GM12878 (cell line): ENCODE data around the gene MCC. TPM values are rescaled to one million over a fixed set of nuclear protein-coding genes. Genes with fewer than 3 reads are reported as not detected.

ENCODE experiments used
- ATAC-seq: fragments of 200-7000 bp; cut with Tn5 transposase; 3 replicates; pipeline ENCODE4 v1.9.1; 2020; ENCODE audit warnings: mild to moderate bottlenecking, moderate library complexity
- BruUV-seq: library from RNA; stranded (reverse); fragments of 400-500 nt; replicated peaks from 2 replicates; lab custom pipeline; 2021; lab: Mats Ljungman, UMichigan
- CTCF ChIA-PET: fragments of 300-600 bp; sonication (Branson Sonifier 250); formaldehyde crosslinking; extraction: SDS; loops from one replicate; lab custom pipeline; 2021; ENCODE audit warnings: inconsistent platforms; lab: Yijun Ruan, JAX
- POLR2A ChIA-PET: fragments of 350-600 bp; formaldehyde crosslinking; extraction: SDS; loops from one replicate; lab custom pipeline; 2021; ENCODE audit warnings: inconsistent platforms; lab: Charles Lee
- RAD21 ChIA-PET: fragments of 300-600 bp; sonication (Branson Sonifier 250); formaldehyde crosslinking; loops from one replicate; lab custom pipeline; 2023; ENCODE audit warnings: antibody characterized with exemption; ENCODE audit not compliant: unreplicated experiment; lab: Charles Lee
- SMC1A ChIA-PET: fragments of 300-600 bp; sonication (Branson Sonifier 250); formaldehyde crosslinking; loops from one replicate; lab custom pipeline; 2023; ENCODE audit not compliant: unreplicated experiment, uncharacterized antibody; lab: Charles Lee
- DNase-seq: peaks from one replicate; pipeline ENCODE4 v3.0.0-alpha.2; 2011; ENCODE audit warnings: low read depth, low spot score
- FAIRE-seq: peaks from 3 replicates; lab custom pipeline; 2011; peaks lifted over from hg19 to GRCh38; lab: Jason Lieb, UNC
- H2AFZ ChIP-seq: 2 replicates; pipeline ENCODE4 v1.6.0; 2011; ENCODE audit warnings: low read depth, low read length, control low read depth; ENCODE audit not compliant: control insufficient read depth
- H3K27ac ChIP-seq: 2 replicates; pipeline ENCODE4 v1.5.1; 2011; ENCODE audit warnings: control low read depth; ENCODE audit not compliant: control insufficient read depth, insufficient read depth
- H3K27me3 ChIP-seq, 2 experiments: replicated peaks in 1 of 2; 2 replicates each; pipeline versions ENCODE4 v1.6.0 to v1.6.1; 2011; ENCODE audit warnings: low read length in 1 of 2; ENCODE audit not compliant: control insufficient read depth in 2 of 2, insufficient read depth in 2 of 2
- H3K36me3 ChIP-seq, 2 experiments: 2 replicates each; pipeline ENCODE4 v1.5.1; 2011; ENCODE audit warnings: low read length in 1 of 2; ENCODE audit not compliant: control insufficient read depth in 2 of 2, insufficient read depth in 2 of 2
- H3K4me1 ChIP-seq: 2 replicates; pipeline ENCODE4 v1.6.1; 2011; ENCODE audit warnings: mild to moderate bottlenecking, low read length, moderate library complexity, mixed read lengths; ENCODE audit not compliant: control insufficient read depth, insufficient read depth
- H3K4me2 ChIP-seq: 2 replicates; pipeline ENCODE4 v1.6.0; 2011; ENCODE audit warnings: control low read depth; ENCODE audit not compliant: control insufficient read depth, insufficient read depth
- H3K4me3 ChIP-seq: fragments of 200-600 bp; sonication (generic); 2 replicates; pipeline ENCODE4 v1.5.1; 2016
- H3K79me2 ChIP-seq: 2 replicates; pipeline ENCODE4 v1.6.0; 2011; ENCODE audit warnings: low read length; ENCODE audit not compliant: control insufficient read depth, insufficient read depth
- H3K9ac ChIP-seq: 2 replicates; pipeline ENCODE4 v1.8.0; 2011; ENCODE audit warnings: low read length, control low read depth, mixed read lengths; ENCODE audit not compliant: control insufficient read depth, insufficient read depth
- H3K9me3 ChIP-seq: replicated peaks from 3 replicates; pipeline ENCODE4 v1.5.1; 2011; ENCODE audit warnings: mild to moderate bottlenecking, low read length; ENCODE audit not compliant: control insufficient read depth, insufficient read depth
- H4K20me1 ChIP-seq: 2 replicates; pipeline ENCODE4 v1.6.0; 2011; ENCODE audit not compliant: control insufficient read depth, insufficient read depth
- HDAC6 ChIP-seq: fragments of 200-600 bp; sonication (generic); IDR thresholded peaks from one replicate; pipeline ENCODE4 v1.8.0; 2017; ENCODE audit warnings: antibody characterized with exemption; ENCODE audit not compliant: unreplicated experiment
- SMARCA5 ChIP-seq: fragments of 450-650 bp; IDR thresholded peaks from 2 replicates; pipeline ENCODE4 v1.6.1; 2017; ENCODE audit warnings: mild to moderate bottlenecking
- SREBF1 ChIP-seq: IDR thresholded peaks from 2 replicates; pipeline ENCODE4 v1.6.1; 2012; ENCODE audit warnings: mild to moderate bottlenecking, low read length
- SUPT20H ChIP-seq: IDR thresholded peaks from 2 replicates; pipeline ENCODE4 v1.6.1; 2011; ENCODE audit warnings: low read depth, mild to moderate bottlenecking, low read length, moderate library complexity, borderline replicate concordance; ENCODE audit not compliant: control insufficient read depth
- WGBS: methylation state at CpG from one replicate; pipeline ENCODE4 v1.1.6; 2016; ENCODE audit warnings: low lambda C conversion rate; ENCODE audit not compliant: insufficient replicate concordance, insufficient coverage; ENCODE audit errors: missing lambda C conversion rate; 5-methylcytosine and 5-hydroxymethylcytosine counted together
- in situ Hi-C: fragments of 300-500 bp; cut with MboI; formaldehyde crosslinking; loops from 9 replicates; pipeline ENCODE4 v1.14.3; 2018; ENCODE audit warnings: mixed read lengths
- intact Hi-C: fragments of 100-400 bp; cut with micrococcal nuclease; formaldehyde crosslinking; loops from one replicate; pipeline ENCODE4 v1.14.2; 2022; ENCODE audit not compliant: unreplicated experiment
- polyA plus RNA-seq, 11 experiments: library from polyadenylated mRNA; depleted of rRNA in 4 of 11; unstranded in 6 of 11; stranded (reverse) in 5 of 11; fragments of >200 nt; fragmentation: Nextera tagmentation in 4 of 11; fragmentation: Illumina TruSeq in 1 of 11; extraction: Ambion mirVana in 4 of 11; extraction: Trizol in 1 of 11; gene quantifications; 1 replicate in 1 of 11; 2 replicates in 10 of 11; pipeline versions ENCODE4 v1.2.1 to v1.2.3, GENCODE V29; 2011 to 2016; ENCODE audit warnings: inconsistent platforms in 2 of 11, missing spikeins in 2 of 11, low read depth in 1 of 11
- total RNA-seq, 4 experiments: library from RNA; depleted of rRNA in 3 of 4; stranded (reverse); fragments of >200 nt in 3 of 4; fragmentation: Illumina TruSeq in 1 of 4; extraction: Trizol in 1 of 4; gene quantifications; 2 replicates each; pipeline versions ENCODE4 v1.2.1 to v1.2.3, GENCODE V29; 2013 to 2021
- TF ChIP-seq, protein P1 (sequence below): fragments of 450-650 bp; IDR thresholded peaks from 2 replicates; pipeline ENCODE4 v1.6.1; 2016; ENCODE audit warnings: mild to moderate bottlenecking
- TF ChIP-seq, protein P2 (sequence below): fragments of 450-650 bp; IDR thresholded peaks from 2 replicates; pipeline ENCODE4 v1.6.1; 2017; ENCODE audit warnings: low read depth, mild to moderate bottlenecking, moderate library complexity

MCC gene
- total and polyA plus RNA-seq, 10 of the 15 experiments (the other 5 are each of a cell fraction or from before 2014, with no cell fraction given) = 0.03 to 0.86 (median 0.16) TPM

DNA sequence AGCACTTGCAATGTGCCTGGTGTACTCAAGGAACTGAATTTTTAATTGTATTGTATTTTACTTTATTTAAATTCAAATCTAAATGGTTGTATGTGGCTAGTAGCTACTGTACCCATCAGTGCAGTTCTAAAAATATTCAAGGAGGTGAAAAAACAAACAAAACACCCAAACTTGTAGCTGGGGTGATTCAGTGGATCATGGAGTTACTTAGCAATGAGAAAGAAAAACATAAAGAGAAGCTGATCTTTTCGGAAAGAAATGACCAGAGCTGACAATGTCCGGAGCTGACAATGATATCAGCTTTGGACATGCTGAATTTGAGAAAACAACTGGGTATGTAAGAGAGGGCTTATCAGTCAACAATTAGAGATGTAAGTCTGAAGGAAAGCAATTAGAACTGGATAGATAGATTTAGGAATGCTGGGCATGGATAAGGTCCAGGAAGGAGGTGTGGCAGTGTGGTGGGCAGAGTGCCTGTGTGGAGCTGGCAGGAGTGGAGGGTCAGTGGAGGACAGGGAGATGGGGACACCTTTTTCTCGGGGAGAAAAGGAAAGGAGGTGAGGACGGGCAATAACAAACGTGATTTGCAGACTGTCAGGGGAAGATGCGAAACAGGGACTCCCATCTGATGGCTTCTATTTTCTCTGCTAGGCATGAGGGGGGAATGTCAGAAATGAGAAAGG is 398.5 kb downstream of the MCC start:
- no peak for ATAC-seq
- H3K4me2 ChIP-seq = no peak overlapping the region
- H3K4me3 ChIP-seq = no peak overlapping the region
- no peaks in the 10 kb centered on the region for H3K9me3 ChIP-seq
- TF ChIP-seq, protein P1, sequence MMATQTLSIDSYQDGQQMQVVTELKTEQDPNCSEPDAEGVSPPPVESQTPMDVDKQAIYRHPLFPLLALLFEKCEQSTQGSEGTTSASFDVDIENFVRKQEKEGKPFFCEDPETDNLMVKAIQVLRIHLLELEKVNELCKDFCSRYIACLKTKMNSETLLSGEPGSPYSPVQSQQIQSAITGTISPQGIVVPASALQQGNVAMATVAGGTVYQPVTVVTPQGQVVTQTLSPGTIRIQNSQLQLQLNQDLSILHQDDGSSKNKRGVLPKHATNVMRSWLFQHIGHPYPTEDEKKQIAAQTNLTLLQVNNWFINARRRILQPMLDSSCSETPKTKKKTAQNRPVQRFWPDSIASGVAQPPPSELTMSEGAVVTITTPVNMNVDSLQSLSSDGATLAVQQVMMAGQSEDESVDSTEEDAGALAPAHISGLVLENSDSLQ = no peak
- TF ChIP-seq, protein P2, sequence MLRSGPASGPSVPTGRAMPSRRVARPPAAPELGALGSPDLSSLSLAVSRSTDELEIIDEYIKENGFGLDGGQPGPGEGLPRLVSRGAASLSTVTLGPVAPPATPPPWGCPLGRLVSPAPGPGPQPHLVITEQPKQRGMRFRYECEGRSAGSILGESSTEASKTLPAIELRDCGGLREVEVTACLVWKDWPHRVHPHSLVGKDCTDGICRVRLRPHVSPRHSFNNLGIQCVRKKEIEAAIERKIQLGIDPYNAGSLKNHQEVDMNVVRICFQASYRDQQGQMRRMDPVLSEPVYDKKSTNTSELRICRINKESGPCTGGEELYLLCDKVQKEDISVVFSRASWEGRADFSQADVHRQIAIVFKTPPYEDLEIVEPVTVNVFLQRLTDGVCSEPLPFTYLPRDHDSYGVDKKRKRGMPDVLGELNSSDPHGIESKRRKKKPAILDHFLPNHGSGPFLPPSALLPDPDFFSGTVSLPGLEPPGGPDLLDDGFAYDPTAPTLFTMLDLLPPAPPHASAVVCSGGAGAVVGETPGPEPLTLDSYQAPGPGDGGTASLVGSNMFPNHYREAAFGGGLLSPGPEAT = no peak
- TF ChIP-seq HDAC6 (no peak), SUPT20H (no peak), SMARCA5 (no peak), SREBF1 (no peak)
- no peaks in the 10 kb centered on the region for H3K36me3 ChIP-seq
- in situ Hi-C loops (no loop called here), intact Hi-C loops (no loop called here)
- no peak overlapping the region for H3K9ac ChIP-seq
- no peaks in the 10 kb centered on the region for H3K4me1 ChIP-seq
- no peak for DNase-seq
- RAD21 ChIA-PET = no interaction called here
- FAIRE-seq = no peak
- no peak overlapping the region for H2AFZ ChIP-seq
- no peaks in the 10 kb centered on the region for H3K79me2 ChIP-seq
- no TSS peak for BruUV-seq
- POLR2A ChIA-PET = no interaction called here
- WGBS = 46% methylated on average over 6 of the region's 6 CpGs
- no peak overlapping the region for H3K27ac ChIP-seq
- H3K27me3 ChIP-seq = no peaks in the 10 kb centered on the region; a peak in 1 of 4 replicates
- SMC1A ChIA-PET = interaction anchor here (1.7 kb wide), 1 partner anchor 11 kb away, joined by 6 read pairs; no protein-coding TSS in a partner anchor
- H4K20me1 ChIP-seq = no peaks in the 10 kb centered on the region
- CTCF ChIA-PET = interaction anchor here (0.9 kb wide), 1 partner anchor 93 kb away, joined by 6 read pairs; no protein-coding TSS in a partner anchor
